ENCODE results near the gene TIE1.

- TF ChIP-seq POLR2A (IDR thresholded peaks at IDR 0.05) (no peak), CTCF (IDR thresholded peaks at IDR 0.05) (no peak)
Observed at GRCh38 chr1:43350976-43351375, 50.2 kb downstream of the TIE1 start.
